ENCODE measurements around the gene PAX5.

Gene PAX5

GRCh38 chr9:36933676-36934215 lies 100.3 kb downstream of the PAX5 start:
- DNase-seq (ENCODE audit: low spot score), result no peak

- no peak for DNase-seq (ENCODE audit: low spot score)
Measured at GRCh38 chr9:36932198-36932597, 101.9 kb downstream of the PAX5 start.

GRCh38 chr9:36930941-36931340 lies 103.1 kb downstream of the PAX5 start:
- no peak for DNase-seq (ENCODE audit: low spot score)

- no peak for DNase-seq (ENCODE audit: low spot score)
Measured at GRCh38 chr9:36929350-36929675, 104.8 kb downstream of the PAX5 start.

GRCh38 chr9:36928670-36929349 lies 105.3 kb downstream of the PAX5 start:
- peak; percentile 51 for DNase-seq (ENCODE audit: low spot score)

GRCh38 chr9:36928210-36928609 lies 105.9 kb downstream of the PAX5 start:
- DNase-seq (ENCODE audit: low spot score), result no peak

- no peak for DNase-seq (ENCODE audit: low spot score)
Measured at GRCh38 chr9:36924757-36925432, 109.2 kb downstream of the PAX5 start.

GRCh38 chr9:36924071-36924470 lies 110.0 kb downstream of the PAX5 start:
- DNase-seq (ENCODE audit: low spot score), result peak; percentile 72

GRCh38 chr9:36923025-36923625 lies 110.9 kb downstream of the PAX5 start:
- no peak for DNase-seq (ENCODE audit: low spot score)

GRCh38 chr9:36922548-36922947 lies 111.5 kb downstream of the PAX5 start:
- no peak for DNase-seq (ENCODE audit: low spot score)

- DNase-seq (ENCODE audit: low spot score), result no peak
Measured at GRCh38 chr9:36914212-36914577, 119.9 kb downstream of the PAX5 start.

GRCh38 chr9:36913393-36914211 lies 120.5 kb downstream of the PAX5 start:
- DNase-seq (ENCODE audit: low spot score), result no peak

GRCh38 chr9:36912620-36913019 lies 121.4 kb downstream of the PAX5 start:
- no peak for DNase-seq (ENCODE audit: low spot score)

GRCh38 chr9:36911601-36912412 lies 122.3 kb downstream of the PAX5 start:
- no peak for DNase-seq (ENCODE audit: low spot score)

- DNase-seq (ENCODE audit: low spot score), result no peak
Measured at GRCh38 chr9:36911037-36911436, 123.0 kb downstream of the PAX5 start.

GRCh38 chr9:36906492-36906891 lies 127.6 kb downstream of the PAX5 start:
- no peak for DNase-seq (ENCODE audit: low spot score)

- DNase-seq (ENCODE audit: low spot score), result no peak
Measured at GRCh38 chr9:36905101-36906066, 128.7 kb downstream of the PAX5 start.

- no peak for DNase-seq (ENCODE audit: low spot score)
Measured at GRCh38 chr9:36903541-36904435, 130.3 kb downstream of the PAX5 start.

GRCh38 chr9:36902861-36903524 lies 131.1 kb downstream of the PAX5 start:
- DNase-seq (ENCODE audit: low spot score), result no peak

Measured in GM03348 (cell line).